ENCODE data around the gene CDH3. TPM values are rescaled to one million over a fixed set of nuclear protein-coding genes. Genes with fewer than 3 reads are reported as not detected.

CDH3 gene
- total and polyA plus RNA-seq, 2 donors (not counting 1 experiment from before 2014, with no cell fraction given) = 0.14 TPM; not detected in 1

DNA sequence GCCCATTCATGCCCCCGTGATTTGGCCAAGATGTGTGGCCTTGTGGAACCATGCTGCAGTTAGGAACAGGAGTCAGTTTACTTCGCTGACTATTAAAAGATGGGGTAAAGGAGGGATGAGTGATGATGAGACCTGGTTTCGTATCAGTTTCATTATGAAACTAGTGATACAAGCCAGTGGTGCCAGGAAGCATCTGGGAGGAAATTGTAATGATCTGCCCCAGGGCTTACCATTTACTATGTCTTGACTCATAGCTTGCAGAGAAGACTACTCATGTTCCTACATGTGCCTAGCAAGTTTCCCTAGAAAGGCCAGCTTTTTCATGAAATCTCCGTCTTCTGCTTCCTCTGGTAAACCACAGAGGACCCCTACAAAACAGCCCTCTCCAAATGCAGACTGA, 23.2 kb downstream of the CDH3 start:
- Histone ChIP-seq H3K27me3 (ENCODE audit: control insufficient read depth, insufficient read depth, low read length) (no peaks in the 10 kb centered on the region), H3K79me2 (ENCODE audit: control insufficient read depth, insufficient read depth, low read length) (no peaks in the 10 kb centered on the region), H3K36me3 (ENCODE audit: control insufficient read depth, insufficient read depth, low read length) (no peaks in the 10 kb centered on the region), H3K4me3 (replicated peaks in 1 of 4; ENCODE audit: control extremely low read depth in 1 of 4, insufficient read depth in 1 of 4, low read depth in 3 of 4, low read length in 4 of 4) (no peak overlapping the region), H3K27ac (ENCODE audit: insufficient read depth, low read length) (no peak overlapping the region), H4K20me1 (ENCODE audit: control insufficient read depth, extremely low read depth, insufficient read depth, low read length) (no peaks in the 10 kb centered on the region), H3K9ac (ENCODE audit: insufficient read depth, low read length) (no peak overlapping the region), H3K4me2 (ENCODE audit: extremely low read depth, insufficient read depth, low read length) (no peak overlapping the region), H3K9me3 (ENCODE audit: control insufficient read depth, insufficient read depth, low read depth, low read length) (no peaks in the 10 kb centered on the region), H3K4me1 (ENCODE audit: control insufficient read depth, extremely low read depth, insufficient read depth, low read length) (no peaks in the 10 kb centered on the region), H2AFZ (ENCODE audit: low read length) (no peak overlapping the region)
- DNase-seq (ENCODE audit: low read depth in 2 of 2) = no peak
- TF ChIP-seq, protein P1, sequence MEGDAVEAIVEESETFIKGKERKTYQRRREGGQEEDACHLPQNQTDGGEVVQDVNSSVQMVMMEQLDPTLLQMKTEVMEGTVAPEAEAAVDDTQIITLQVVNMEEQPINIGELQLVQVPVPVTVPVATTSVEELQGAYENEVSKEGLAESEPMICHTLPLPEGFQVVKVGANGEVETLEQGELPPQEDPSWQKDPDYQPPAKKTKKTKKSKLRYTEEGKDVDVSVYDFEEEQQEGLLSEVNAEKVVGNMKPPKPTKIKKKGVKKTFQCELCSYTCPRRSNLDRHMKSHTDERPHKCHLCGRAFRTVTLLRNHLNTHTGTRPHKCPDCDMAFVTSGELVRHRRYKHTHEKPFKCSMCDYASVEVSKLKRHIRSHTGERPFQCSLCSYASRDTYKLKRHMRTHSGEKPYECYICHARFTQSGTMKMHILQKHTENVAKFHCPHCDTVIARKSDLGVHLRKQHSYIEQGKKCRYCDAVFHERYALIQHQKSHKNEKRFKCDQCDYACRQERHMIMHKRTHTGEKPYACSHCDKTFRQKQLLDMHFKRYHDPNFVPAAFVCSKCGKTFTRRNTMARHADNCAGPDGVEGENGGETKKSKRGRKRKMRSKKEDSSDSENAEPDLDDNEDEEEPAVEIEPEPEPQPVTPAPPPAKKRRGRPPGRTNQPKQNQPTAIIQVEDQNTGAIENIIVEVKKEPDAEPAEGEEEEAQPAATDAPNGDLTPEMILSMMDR (conservative IDR thresholded peaks at IDR 0.05 in 1 of 2, IDR thresholded peaks at IDR 0.05 in 1 of 2; ENCODE audit: low read depth in 1 of 2, low read length in 2 of 2) = no peak
- TF ChIP-seq EZH2 (IDR thresholded peaks at IDR 0.05; ENCODE audit: low read length, missing control alignments) = no peak

DNA sequence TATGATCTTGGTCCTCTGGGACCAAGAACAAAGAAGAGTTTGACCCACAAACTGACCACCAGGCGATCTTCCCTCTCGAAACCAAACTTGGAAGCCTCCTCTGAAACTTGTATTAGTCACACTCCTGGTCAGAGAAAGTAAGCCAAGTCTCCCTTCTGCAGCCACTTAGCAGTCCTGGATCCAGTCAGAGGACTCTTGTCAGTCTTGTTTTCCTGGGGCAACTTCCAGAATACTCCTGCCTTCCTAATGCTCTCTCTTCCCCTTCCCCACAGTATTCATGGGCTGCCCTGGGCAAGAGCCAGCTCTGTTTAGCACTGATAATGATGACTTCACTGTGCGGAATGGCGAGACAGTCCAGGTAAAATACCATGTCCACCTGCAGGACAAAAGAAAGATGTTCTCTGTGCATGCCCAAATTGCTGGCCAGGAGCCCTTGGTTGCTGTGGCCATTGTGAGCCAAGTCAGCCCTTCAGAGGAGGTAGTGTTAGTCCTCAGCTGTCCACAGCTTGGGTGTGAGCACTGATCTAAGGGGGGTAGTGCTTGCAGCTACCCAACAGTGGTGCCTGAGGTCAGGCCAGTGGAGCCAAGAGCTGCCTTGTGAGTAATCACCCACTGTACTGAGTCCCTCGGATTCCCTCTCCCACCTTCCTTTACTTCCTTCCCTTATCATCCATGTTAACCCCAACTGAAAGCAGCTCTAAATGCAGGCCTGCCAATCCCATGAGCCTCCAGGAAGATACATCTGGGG, 31.2 kb downstream of the CDH3 start:
- no peaks in the 10 kb centered on the region for H3K9me3 ChIP-seq (ENCODE audit: control insufficient read depth, insufficient read depth, low read depth, low read length)

DNA sequence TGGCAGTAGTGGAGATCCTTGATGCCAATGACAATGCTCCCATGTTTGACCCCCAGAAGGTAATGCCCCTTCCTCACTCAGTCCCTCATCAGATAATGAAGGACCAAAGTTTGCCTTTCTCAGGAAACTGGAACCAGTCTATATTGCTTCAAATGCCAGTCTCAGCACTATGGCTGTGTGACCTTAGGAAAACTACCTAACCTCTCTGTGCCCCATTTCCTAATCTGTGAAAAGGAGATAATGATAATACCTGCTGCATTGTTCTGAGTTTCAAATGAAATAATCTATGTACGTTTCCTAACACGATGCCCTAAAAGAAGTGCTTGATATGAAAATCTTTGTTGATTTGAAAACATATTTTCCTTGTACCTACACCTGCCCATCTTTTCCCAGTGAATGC, 35.9 kb downstream of the CDH3 start:
- H2AFZ ChIP-seq (ENCODE audit: low read length) = no peak overlapping the region
- no peak for TF ChIP-seq EZH2 (IDR thresholded peaks at IDR 0.05; ENCODE audit: low read length, missing control alignments)
- TF ChIP-seq, protein P1 (conservative IDR thresholded peaks at IDR 0.05 in 1 of 2, IDR thresholded peaks at IDR 0.05 in 1 of 2; ENCODE audit: low read depth in 1 of 2, low read length in 2 of 2) = no peak

More for the DNA sequence above, 31.2 kb downstream of the CDH3 start:
- Histone ChIP-seq H3K4me3 (replicated peaks in 1 of 4; ENCODE audit: control extremely low read depth in 1 of 4, insufficient read depth in 1 of 4, low read depth in 3 of 4, low read length in 4 of 4) (no peak overlapping the region), H3K79me2 (ENCODE audit: control insufficient read depth, insufficient read depth, low read length) (no peaks in the 10 kb centered on the region), H3K9ac (ENCODE audit: insufficient read depth, low read length) (no peak overlapping the region), H3K36me3 (ENCODE audit: control insufficient read depth, insufficient read depth, low read length) (no peaks in the 10 kb centered on the region), H3K27ac (ENCODE audit: insufficient read depth, low read length) (no peak overlapping the region), H3K4me2 (ENCODE audit: extremely low read depth, insufficient read depth, low read length) (no peak overlapping the region), H2AFZ (ENCODE audit: low read length) (no peak overlapping the region), H3K4me1 (ENCODE audit: control insufficient read depth, extremely low read depth, insufficient read depth, low read length) (no peaks in the 10 kb centered on the region), H3K27me3 (ENCODE audit: control insufficient read depth, insufficient read depth, low read length) (no peaks in the 10 kb centered on the region), H4K20me1 (ENCODE audit: control insufficient read depth, extremely low read depth, insufficient read depth, low read length) (no peaks in the 10 kb centered on the region)
- no peak for TF ChIP-seq EZH2 (IDR thresholded peaks at IDR 0.05; ENCODE audit: low read length, missing control alignments)
- TF ChIP-seq, protein P1 (conservative IDR thresholded peaks at IDR 0.05 in 1 of 2, IDR thresholded peaks at IDR 0.05 in 1 of 2; ENCODE audit: low read depth in 1 of 2, low read length in 2 of 2) = no peak
- peak in 1 of 2 donors; percentile 70 for DNase-seq (ENCODE audit: low read depth in 2 of 2)

More for the DNA sequence above, 35.9 kb downstream of the CDH3 start:
- no peaks in the 10 kb centered on the region for H3K9me3 ChIP-seq (ENCODE audit: control insufficient read depth, insufficient read depth, low read depth, low read length)
- H3K4me3 ChIP-seq (replicated peaks in 1 of 4; ENCODE audit: control extremely low read depth in 1 of 4, insufficient read depth in 1 of 4, low read depth in 3 of 4, low read length in 4 of 4) = no peak overlapping the region
- no peak overlapping the region for H3K4me2 ChIP-seq (ENCODE audit: extremely low read depth, insufficient read depth, low read length)
- H3K36me3 ChIP-seq (ENCODE audit: control insufficient read depth, insufficient read depth, low read length) = no peaks in the 10 kb centered on the region
- no peak overlapping the region for H3K9ac ChIP-seq (ENCODE audit: insufficient read depth, low read length)
- no peak overlapping the region for H3K27ac ChIP-seq (ENCODE audit: insufficient read depth, low read length)
- H3K4me1 ChIP-seq (ENCODE audit: control insufficient read depth, extremely low read depth, insufficient read depth, low read length) = no peaks in the 10 kb centered on the region
- no peaks in the 10 kb centered on the region for H3K27me3 ChIP-seq (ENCODE audit: control insufficient read depth, insufficient read depth, low read length)
- H3K79me2 ChIP-seq (ENCODE audit: control insufficient read depth, insufficient read depth, low read length) = no peaks in the 10 kb centered on the region
- DNase-seq (ENCODE audit: low read depth in 2 of 2) = no peak
- no peaks in the 10 kb centered on the region for H4K20me1 ChIP-seq (ENCODE audit: control insufficient read depth, extremely low read depth, insufficient read depth, low read length)
